ENCODE results near the gene DTNA.

The DTNA gene

DNA sequence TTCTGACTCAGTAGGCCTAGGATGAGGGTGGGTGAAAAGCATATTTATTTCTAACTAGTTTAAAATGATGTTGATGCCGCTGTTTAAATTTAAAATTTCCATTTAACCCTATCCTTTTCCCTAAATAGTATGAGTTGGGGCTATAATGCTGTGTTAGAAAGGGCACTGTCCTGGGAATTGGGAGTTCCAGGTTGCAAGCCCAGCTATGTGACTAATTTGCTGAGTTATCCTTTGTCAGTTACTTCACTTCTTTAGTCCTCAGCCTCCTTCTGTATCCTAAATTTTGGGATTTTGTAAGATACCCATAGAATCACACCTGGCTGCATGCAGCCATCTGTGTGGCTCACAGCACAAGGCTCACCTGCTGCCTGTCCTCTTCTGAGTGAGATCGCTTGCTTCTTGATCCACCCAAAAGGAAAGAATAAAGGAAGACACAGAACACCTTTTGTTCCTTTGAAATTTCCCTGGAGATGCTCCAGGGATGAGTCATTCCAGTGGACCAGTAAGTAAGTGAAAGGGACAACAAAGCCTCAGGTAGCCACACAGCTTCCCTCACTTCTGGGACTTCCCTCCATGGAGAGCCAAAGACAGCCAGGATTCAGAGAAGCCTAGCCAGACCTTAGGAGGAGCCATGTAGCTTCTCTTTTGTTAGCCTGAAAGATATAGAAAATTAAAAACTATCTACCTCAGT lies 97.2 kb downstream of the DTNA start:
- no peak for DNase-seq (ENCODE audit: low read depth in 2 of 2)

DNA sequence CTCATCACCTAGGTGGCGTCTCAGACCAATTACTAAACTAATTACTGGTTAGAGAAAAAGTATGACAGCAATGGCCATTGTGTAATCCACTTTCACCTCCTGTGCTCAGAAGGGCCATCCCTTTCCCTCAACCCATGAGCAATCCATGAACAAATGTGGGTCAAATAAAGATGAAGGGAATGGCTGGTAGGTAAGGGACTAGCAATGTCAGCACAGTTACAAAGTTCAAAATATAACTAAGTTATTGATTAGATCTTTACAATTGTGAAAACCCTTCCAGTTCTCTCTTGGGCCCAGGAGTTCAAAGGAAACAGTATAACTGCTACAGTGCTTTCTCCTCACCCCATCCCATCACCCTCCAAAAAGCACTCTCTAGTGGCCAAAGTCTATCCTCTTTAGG lies 98.3 kb downstream of the DTNA start:
- no peak for DNase-seq (ENCODE audit: low read depth in 2 of 2)

DNA sequence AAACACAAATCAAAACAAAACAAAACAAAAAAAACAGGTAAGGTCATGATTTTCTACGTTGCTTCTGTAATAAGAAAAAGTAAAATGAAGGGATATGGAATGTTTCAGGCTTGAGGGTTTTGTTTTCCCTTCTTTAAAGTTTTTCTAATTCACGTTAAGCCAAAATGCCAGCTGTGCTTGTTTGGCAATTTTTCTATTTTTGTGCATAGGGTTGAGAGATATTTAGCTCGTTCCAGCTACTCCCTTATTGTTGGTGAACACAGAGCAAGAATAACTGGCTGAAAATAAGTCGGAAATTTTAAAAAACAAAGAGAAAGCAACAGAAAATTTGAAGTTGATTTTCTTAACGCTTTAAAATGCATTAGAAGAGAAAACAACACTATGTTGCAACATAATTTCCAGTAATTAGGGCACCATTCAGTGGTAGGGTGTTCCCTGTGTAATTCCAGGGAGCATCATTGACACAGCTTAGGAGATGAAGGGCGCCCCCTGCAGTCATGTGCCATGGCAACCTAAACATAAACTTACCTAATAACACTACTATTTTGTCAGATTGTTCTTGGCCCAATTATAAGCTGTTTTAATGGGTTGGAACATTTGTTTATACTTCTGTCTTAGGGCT lies 99.5 kb downstream of the DTNA start:
- DNase-seq (ENCODE audit: low read depth in 2 of 2), result no peak

DNA sequence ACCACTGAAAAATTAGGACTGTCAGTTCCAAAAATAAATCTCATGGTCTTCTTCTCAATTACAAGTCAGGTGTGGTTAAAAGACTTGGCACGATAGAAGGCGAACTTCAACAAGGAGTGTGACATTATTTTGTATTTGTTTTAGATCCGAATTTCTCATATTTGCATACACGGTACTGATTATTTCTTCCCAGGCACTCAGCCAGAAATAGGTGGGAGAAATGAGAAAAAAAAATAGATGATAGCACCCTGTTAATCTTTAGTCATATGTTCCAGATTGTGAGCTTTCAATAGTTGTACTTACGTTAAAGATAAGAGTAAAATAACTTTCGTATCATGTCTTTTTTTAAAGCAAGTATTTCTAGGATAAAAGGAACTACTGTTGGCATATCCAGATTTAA lies 106.1 kb downstream of the DTNA start:
- DNase-seq (ENCODE audit: low read depth in 2 of 2), result no peak

DNA sequence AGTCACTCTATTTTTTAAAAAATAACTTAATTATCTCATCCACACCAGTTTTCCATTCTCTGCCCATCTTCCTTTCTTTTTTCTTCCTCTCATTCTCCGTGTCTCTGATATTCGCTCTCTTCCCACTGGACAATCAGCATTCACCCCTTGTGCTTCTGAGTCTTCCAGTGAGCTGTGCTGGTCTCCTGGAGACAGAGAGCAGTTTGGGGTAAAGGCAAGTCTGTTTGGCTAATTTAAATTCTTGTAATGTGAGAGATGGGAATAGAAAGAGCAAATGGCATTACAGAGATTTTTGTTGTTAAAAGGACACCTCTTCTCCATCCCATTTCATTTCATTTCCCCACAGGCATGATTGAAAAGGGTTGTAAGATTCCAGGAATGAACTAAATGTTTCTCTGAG lies 107.5 kb downstream of the DTNA start:
- no peak for DNase-seq (ENCODE audit: low read depth in 2 of 2)

DNA sequence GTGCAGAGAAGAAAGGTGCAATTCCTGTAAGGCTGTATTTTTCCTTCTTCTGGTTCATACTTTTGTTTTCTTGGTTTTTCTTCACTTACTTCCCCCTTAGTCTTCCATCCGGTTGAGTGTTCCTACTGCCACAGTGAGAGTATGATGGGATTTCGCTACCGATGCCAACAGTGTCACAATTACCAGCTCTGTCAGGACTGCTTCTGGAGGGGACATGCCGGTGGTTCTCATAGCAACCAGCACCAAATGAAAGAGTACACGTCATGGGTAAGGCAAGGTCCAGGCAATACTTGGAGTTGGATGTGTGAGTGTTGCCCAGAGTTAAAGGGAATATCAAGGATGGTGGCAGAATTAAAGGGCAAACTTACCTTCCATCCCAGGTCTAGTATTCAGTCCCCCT lies 108.0 kb downstream of the DTNA start:
- DNase-seq (ENCODE audit: low read depth in 2 of 2), result no peak

DNA sequence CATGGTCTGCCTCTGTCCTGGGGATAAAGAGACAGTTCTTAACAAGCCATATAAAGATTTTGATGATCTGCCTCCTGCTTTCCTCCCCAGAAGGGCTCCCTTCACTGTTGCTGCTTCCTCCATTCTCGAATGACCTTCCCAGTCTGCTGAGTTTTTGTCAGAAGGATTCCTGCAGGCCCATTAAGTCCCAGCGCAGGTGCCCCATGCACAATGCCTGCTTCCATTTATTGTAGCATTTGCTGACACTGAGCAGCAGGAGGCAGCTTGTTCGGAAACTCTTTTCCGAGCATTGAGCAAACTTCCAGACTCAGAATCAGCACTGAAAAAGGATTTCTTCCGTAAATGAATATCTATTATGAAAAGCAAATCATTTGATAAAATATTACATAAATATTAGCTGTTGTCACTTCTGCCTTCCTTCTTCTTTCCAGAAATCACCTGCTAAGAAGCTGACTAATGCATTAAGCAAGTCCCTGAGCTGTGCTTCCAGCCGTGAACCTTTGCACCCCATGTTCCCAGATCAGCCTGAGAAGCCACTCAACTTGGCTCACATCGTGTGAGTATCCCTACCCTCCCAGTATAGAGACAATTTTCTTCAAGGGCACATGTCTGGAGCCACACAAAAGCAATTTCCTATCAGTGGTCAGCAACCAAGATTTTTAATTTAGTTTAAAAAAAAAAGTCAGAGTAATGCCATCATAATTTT lies 110.4 kb downstream of the DTNA start:
- DNase-seq (ENCODE audit: low read depth in 2 of 2), result no peak

DNA sequence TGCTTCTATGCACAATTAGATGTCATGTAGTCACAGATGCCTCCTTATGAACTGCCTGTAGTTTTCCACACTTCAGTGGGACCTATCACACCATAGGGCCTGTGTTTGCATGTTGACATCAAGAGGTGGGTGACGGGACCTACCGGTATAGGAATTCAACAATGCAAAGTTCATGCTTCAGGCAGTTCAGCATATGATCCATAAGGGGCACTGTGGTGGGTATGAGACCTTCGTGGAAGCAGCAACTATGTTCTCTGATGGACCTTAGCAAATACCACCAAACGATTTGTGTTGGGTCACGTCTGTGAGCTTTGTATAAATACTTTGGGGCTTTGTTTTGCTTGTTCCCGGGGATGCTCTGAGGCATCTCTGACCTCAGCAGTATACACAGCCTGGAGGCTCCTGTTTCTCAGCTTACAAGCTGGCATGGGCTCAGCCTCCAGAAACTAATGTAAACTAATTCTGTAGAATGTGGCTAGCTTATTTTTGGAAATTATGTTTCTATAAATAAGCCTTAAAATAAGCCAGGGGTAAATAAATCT lies 111.6 kb downstream of the DTNA start:
- DNase-seq (ENCODE audit: low read depth in 2 of 2), result no peak

DNA sequence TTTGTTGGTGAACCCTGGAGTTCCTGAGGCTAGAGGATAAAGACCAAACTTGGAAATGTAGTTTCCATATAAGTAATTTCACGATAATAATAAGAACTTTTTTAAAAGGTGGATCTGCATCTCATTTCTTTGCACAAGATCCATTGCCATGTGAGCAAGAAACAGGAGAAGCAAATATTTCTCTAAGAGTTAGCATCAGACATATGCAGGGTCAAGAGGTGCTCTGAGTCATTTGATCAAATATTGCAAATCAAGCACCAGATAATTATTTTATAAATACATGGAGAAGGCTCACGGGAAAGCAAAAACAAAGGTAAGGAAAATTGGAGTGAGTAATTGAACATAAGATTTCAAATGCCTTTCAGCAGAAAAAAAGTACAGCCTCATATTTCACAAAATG lies 118.0 kb downstream of the DTNA start:
- DNase-seq (ENCODE audit: low read depth in 2 of 2), result no peak

DNA sequence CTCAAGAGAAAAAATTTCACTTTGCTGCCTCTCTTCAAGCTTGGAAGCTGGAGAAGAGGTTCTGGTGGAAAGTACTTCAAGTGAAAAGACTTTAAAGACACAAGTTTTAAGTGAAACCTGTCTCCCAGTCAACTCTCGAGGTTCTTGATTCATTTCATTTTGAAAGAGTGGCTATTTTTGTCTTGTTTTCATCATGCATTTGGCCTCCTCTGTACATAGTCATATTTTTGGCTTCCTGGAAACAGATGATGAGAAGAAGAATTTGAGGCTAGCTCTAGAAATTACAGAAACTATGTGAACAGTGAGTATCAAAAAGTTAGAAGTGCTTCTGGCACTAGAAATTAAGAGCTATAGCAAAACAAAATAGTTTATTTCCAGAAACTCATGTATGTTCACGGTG lies 124.8 kb downstream of the DTNA start:
- no peak for DNase-seq (ENCODE audit: low read depth in 2 of 2)

DNA sequence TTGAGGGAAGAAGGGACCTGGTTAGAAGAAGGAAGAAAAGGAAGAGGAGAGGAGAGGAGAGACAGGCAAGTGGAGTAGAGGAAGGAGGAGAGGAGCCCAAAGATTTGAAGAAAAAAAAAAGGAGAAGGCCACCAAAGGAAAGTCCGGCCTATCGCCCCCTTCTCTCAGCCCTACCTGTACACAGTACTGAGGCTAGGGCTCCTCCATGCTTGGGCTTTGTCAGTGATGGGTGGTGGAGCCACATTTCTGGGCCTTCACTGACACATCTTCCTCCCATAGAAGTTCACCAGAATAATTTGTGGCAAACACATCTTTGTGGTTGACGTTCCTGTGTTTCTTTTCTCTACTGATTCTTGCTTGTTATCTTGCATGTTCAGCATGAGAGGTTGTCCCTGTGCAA lies 125.4 kb downstream of the DTNA start:
- no peak for DNase-seq (ENCODE audit: low read depth in 2 of 2)

DNA sequence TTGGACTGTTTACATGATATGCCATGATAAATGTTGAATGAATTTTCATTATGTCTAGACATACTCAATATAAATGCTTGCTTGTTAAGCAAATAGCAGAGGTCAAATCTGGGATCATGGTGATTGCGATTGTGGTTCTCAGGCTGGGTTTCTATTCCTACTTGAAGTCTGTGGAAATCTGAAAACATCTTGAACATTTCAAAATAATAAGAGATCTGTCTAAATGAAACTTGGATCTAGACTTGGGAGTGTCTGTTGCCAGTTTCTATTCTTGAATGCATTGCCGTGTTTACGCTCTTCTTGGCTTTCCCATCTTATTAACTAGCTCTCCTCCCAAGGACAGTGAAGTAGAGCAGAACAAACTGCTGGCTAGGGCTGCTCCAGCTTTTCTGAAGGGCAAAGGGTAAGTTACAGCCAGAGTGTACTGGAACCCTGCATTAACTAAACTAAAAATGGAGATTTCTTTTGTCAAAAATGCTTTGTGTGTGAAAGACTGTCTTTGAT lies 127.7 kb downstream of the DTNA start:
- no peak for DNase-seq (ENCODE audit: low read depth in 2 of 2)

DNA sequence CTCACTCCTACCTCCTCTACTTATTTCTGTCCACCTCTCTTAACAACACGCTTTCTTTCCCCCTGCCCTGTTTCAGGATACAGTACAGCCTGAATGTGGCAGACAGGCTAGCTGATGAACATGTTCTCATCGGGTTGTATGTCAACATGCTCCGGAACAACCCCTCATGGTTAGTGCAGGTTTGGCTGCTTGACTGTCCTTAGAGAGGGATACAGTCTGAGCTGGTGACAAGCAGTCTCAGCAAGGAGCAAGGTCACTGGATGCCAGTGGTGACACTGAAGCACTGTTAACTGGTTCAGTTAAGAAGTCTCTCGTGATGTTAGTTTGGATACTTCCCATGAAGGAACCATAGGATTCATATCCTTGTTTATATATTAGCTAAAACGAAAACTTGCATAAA lies 128.6 kb downstream of the DTNA start:
- no peak for DNase-seq (ENCODE audit: low read depth in 2 of 2)

DNA sequence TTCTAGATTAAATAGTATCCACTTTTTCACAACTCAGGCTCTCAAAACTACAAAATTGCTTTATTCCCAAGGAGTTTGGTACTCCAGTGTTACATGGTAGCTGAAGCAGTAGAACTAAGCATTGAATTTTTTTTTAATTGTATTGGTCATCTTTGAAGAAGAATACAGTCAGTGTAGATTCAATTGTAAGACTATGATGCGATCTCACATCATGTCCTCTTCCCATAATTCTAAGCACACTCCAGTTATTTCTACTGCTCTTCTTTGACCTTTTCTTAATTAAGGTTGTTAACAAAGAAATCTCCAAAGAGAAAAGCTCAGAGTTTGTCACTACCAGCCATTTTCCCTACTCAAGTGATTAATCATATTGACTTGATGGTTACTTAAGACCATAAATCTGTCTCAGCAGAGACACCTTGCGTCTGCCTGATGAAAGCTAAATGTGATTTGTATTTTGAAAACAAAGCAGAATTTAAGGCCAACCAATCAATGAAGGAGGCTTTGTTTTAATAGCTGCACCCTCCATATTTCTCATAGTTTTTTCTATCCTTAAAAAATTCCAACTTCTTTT lies 130.2 kb downstream of the DTNA start:
- no peak for DNase-seq (ENCODE audit: low read depth in 2 of 2)

DNA sequence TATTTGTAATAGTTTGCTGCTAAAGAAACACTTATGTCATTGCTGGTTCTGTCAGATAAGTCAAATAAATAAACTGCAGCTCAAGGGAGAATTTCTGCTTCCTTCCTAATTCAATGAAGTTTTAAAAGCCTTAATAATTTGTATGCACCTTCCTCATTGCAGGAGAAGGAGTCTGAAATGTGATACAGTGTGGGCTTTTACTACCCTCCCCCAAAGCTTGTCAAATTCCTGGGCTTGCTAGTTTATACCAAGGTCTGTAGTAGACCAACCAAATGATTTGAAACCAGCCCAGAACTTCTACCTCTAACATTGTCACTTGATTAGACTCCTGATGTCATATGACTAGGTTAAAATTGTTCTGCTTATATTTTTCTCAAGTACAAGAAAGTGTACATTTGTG lies 131.8 kb downstream of the DTNA start:
- no peak for DNase-seq (ENCODE audit: low read depth in 2 of 2)

DNA sequence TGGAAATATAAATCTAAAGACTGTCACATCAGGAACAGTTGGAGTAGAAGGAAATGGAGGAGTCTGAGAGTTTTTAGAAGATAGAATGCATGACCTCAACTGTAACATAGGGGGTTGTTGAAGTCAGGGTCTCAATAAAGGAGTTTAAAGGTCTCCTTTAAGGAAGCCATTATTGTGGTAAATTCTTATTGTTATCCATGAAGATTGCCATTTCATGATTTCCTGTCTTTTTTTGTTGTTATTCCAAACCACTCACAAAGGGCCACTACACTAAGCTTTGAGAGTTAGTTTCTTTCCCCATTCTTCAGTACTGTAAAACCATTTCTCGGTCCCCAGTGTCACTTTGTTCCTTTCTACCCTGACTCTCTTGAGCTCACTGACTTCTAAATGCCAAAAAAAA lies 134.0 kb downstream of the DTNA start:
- DNase-seq (ENCODE audit: low read depth in 2 of 2), result no peak

DNA sequence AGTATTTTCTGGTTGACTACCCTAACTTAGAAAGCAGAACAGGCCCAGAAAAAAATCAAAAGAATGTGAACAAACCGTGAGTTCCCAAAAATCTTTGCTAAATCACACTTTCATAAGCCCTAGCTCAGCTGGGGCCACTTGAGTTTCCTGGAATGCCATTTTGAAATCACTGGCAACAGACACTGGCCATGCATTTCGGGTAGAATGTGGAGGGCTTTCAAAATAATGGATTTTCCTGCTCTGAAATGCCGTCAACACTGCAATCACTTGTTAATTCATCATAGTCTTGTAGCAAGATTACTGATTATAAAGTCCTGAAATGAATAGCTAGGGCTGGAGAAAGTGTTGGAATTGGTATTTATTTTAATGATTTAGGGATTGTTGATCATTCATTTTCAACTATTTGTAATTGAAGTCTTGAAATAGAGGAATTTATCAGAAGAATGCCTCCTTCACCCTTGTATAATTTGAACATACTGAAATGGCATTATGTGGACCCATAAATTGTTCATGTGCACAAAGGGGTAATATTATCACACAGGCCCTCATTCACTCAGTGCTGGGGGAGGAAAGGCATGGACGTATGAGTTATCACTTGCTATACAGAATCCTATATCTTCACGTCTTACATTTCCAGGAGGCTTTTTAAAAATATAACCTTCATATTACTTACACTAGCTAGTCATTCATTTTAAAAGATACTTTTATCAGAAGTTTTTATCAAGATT lies 134.8 kb downstream of the DTNA start:
- no peak for DNase-seq (ENCODE audit: low read depth in 2 of 2)

DNA sequence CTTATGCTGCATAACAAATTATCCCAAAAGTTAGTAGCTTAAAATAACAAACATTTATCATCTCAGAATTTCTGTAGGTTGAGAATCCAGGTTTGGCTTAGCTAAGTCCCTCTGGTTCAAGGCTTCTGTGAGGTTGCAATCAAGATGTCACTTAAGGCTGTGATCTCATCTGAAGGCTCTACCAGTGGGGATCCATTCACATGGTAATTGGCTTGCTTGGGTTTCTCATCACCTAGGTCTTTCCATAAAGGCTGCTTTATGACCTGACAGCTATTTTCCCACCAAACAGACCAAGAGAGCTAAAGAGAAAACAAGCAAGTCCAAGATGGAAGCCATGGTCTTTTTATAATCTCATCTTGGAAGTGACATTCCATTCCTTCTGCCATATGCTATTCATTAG lies 137.3 kb downstream of the DTNA start:
- DNase-seq (ENCODE audit: low read depth in 2 of 2), result no peak

DNA sequence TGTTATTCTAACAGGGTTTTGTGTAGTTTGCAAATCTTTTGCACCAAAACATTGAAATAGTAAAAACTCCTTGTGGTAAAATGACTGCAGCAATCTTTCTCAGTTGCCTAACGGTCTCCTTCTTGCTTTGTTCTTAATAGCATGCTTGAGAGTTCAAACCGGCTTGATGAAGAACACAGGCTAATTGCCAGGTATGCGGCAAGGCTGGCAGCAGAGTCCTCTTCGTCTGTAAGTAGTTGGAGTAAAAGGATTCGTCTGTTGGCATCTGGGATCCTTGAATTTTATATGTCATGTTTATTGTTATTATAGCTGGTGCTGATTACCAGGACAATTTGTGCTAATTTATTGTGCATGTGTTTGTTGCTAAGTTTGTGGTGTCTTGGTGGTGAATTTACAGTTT lies 138.1 kb downstream of the DTNA start:
- DNase-seq (ENCODE audit: low read depth in 2 of 2), result no peak

DNA sequence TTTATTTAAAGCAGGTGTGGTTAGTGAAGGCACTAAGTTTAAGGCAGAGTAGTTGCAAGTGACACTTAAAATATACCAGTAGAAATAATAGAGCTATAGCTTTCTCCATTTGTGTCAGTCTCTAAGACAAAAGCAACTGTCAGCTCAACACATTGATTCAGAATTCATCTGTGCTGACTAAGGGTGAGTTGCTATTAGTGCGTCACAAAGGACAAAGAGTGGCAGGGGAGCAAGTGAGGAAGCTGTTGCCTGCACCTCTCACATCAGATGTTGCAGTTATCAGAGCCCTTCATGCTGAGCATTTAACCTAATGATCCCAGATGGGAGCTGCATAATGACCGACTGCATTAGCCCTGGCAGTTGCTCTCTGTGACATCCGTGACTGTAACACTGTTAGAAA lies 138.6 kb downstream of the DTNA start:
- DNase-seq (ENCODE audit: low read depth in 2 of 2), result no peak

DNA sequence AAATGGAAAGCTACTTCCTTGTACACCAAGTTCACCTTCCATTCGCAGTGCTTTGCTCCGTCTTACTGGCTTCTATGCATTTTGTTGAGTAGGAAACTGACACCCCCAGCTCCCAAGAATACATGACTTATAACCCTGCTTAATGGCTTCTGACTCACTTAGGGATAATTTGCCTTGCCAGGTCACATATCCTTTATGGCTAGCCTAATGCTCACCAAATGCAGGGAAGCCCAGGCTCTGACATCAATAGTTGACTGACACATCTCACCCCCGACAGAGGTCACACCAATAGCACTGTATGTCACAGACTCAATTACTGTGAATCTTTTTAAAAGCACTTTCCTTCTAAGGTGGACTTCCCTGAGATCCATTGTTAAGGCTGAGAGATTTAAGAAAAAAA lies 147.2 kb downstream of the DTNA start:
- no peak for DNase-seq (ENCODE audit: low read depth in 2 of 2)

DNA sequence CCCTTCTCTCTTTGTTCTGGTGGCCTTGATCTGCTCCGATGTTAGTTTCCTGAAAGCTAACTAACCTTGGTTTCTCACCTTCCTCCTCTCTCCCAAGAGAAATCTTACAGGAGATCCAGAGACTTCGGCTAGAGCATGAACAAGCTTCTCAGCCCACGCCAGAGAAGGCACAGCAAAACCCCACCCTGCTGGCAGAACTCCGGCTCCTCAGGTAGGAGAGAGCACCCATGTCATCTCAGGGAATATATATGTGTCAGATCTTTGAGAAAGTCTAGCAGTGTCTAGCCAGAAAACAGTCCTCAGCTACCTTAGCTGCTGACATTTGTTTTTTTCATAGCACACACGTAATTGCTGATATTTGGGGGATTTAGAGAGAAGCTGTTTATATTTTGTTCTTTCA lies 148.1 kb downstream of the DTNA start:
- no peak for DNase-seq (ENCODE audit: low read depth in 2 of 2)
